Retinal pigment epithelial cell (primary cell): Measurements from ENCODE around the gene MSI2.

Experiments
- DNase-seq: peaks from one replicate; pipeline ENCODE4 v3.0.0-alpha.2; 2010; ENCODE audit warnings: low read depth
- H3K4me3 ChIP-seq: 2 replicates; pipeline ENCODE4 v1.5.1; 2011; ENCODE audit warnings: mild to moderate bottlenecking, low read length, control low read depth, moderate library complexity
- CTCF ChIP-seq: conservative IDR thresholded peaks from 2 replicates; pipeline ENCODE4 v1.5.1; 2011; ENCODE audit warnings: low read depth, low read length, control low read depth, inconsistent platforms

Gene MSI2

GRCh38 chr17:57467226-57467625 lies 210.9 kb downstream of the MSI2 start:
- no peak for TF ChIP-seq CTCF
- no peak for DNase-seq
- no peak overlapping the region for H3K4me3 ChIP-seq

- TF ChIP-seq CTCF = no peak
- DNase-seq = no peak
- H3K4me3 ChIP-seq = no peak overlapping the region
Measured at GRCh38 chr17:57467801-57468200, 211.5 kb downstream of the MSI2 start.

GRCh38 chr17:57468932-57469775 lies 212.8 kb downstream of the MSI2 start:
- DNase-seq = peak; percentile 51
- no peak overlapping the region for H3K4me3 ChIP-seq
- no peak for TF ChIP-seq CTCF

GRCh38 chr17:57470906-57471305 lies 214.6 kb downstream of the MSI2 start:
- no peak for DNase-seq
- no peak overlapping the region for H3K4me3 ChIP-seq
- no peak for TF ChIP-seq CTCF

- DNase-seq = no peak
- H3K4me3 ChIP-seq = no peak overlapping the region
- TF ChIP-seq CTCF = no peak
Measured at GRCh38 chr17:57471868-57472368, 215.6 kb downstream of the MSI2 start.

GRCh38 chr17:57475796-57476195 lies 219.5 kb downstream of the MSI2 start:
- no peak for TF ChIP-seq CTCF
- no peak for DNase-seq
- H3K4me3 ChIP-seq = no peak overlapping the region

- DNase-seq = no peak
- no peak for TF ChIP-seq CTCF
- H3K4me3 ChIP-seq = no peak overlapping the region
Measured at GRCh38 chr17:57477522-57478362, 221.4 kb downstream of the MSI2 start.
